GM04503 (cell line): ENCODE results near the gene BBC3.

Source experiments
- DNase-seq: peaks from one replicate; pipeline ENCODE4 v3.0.0-alpha.2; 2012; ENCODE audit warnings: low read depth

The BBC3 gene

GRCh38 chr19:47195434-47195833 is 35.6 kb downstream of the BBC3 start:
- no peak for DNase-seq

DNA sequence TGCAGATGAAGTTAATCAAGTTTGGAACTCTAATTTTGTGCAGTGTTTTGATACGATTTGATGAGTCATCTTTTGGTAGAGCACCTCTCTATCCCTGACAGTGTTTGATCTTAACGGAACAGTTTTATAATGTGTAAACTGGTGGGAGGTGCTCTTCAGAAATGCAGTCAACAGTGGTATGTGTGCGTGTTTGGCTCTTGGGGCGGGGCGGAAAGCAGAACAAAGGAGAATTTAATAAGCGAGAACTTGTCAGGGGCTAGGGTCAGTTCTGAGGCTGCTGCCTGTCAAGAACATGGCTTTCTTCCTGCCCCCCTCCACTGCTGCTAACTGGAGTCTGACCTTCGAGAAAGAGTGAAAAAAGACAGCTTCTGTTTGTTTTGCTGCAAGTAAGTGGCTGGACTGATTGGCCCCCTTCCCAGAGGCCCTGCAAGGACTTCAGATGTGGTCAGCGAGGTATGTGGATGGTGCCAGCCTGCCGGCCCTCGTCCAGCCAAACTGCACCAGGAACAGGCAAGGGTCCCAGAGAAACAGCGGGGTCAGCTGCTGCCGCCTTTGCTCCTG is 40.8 kb downstream of the BBC3 start:
- DNase-seq = no peak

GRCh38 chr19:47188507-47189033 is 42.4 kb downstream of the BBC3 start:
- no peak for DNase-seq

DNA sequence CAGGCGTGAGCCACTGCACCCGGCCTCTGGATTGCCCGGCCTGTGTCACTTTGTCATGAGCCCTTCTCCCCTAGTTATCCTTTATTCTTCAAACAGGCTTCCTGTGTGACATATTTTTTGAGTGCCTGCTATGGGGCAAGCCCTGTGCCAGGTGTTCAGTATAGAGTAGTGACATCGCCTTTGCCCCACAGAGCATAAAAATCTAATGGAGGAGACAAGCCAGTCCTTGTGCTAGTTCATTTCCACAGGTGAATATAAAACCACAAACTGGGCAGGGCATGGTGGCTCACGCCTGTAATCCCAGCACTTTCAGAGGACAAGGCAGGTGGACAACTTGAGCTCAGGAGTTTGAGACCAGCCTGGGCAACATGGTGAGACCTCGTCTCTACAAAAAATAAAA is 43.2 kb downstream of the BBC3 start:
- DNase-seq = no peak

DNA sequence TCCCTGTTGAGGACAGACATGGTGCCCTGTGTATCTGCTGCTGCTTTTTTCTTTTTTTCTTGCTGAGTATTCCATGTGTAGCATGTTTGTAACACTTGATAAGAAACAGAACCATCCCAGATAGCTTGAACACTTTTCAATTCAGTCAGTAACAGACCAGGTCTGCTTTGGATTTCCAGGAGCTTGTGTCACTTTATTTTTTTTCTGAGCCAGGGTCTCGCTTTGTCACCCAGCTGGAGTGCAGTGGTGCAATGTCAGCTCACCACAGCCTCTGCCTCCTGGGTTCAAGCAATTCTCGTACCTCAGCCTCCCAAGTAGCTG is 43.7 kb downstream of the BBC3 start:
- DNase-seq = no peak

- DNase-seq = no peak
Observed at GRCh38 chr19:47186446-47187334, 44.3 kb downstream of the BBC3 start.

DNA sequence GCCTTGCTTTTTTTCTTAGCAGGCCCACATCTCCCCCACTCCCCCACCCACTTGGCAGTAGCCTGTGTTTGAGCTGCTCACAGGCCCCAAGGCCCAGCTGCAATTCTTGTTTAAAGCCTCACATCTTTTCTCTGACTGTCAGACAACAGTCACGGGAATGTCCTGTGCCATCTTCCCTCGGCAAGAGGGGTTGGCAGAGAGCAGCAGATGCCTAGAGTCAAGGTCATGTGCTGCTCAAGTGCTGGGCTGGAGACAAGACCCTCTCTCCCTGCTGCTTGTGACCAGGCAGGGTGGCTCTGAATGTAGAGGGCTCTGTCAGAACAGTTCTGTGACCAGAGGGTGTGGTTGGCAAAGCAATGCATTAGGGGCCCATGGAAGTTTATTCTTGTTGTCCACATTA is 47.4 kb downstream of the BBC3 start:
- DNase-seq = no peak

- no peak for DNase-seq
Observed at GRCh38 chr19:47179653-47180310, 51.2 kb downstream of the BBC3 start.

GRCh38 chr19:47176627-47177090 is 54.3 kb downstream of the BBC3 start:
- DNase-seq = peak; percentile 97

- peak; percentile 55 for DNase-seq
Observed at GRCh38 chr19:47176071-47176626, 54.9 kb downstream of the BBC3 start.

DNA sequence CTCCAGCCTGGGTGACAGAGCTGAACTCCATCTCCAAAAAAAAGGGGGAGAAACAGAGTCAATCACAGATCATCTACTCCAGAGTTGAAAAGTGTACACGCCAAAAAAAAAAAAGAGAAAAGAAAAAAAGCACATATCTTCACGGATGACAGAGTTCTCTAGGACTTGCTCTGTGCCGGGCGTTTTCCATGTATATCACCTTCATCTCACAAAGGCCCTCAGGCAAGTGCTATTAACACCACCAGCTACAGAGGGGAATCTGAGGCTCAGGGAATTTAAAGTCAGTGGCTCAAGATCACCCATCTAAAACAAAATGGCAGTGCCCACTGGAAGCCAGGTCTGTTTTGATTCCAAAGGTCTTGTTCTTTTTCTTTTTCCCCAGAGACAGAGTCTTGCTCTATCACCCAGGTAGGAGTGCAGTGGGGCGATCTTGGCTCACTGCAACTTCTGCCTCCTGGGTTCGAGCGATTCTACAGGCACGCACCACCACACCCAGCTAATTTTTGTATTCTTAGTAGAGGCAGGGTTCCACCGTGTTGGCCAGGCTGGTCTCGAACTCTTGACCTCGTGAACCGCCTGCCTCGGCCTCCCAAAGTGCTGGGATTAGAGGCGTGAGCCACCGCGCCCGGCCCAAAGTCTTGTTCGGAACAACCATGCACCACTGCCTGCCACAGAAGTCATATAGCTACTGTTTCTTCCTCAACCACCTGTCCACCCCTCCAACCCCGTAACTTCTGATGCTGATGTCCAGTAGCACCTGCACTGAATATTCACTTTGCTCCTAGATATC is 58.1 kb downstream of the BBC3 start:
- no peak for DNase-seq
